GM19035 (cell line): ENCODE results near the gene BTBD3.

Experiments
- ATAC-seq: cut with Tn5 transposase; IDR thresholded peaks from one replicate; pipeline ENCODE4 v1.9.1; 2021; ENCODE audit not compliant: unreplicated experiment

BTBD3 gene

GRCh38 chr20:11912659-11913415, 4.9 kb upstream of the BTBD3 start:
- ATAC-seq: no peak

- ATAC-seq: no peak
Measured at GRCh38 chr20:11918391-11918845, 725 bp downstream of the BTBD3 start.

- ATAC-seq: no peak
Measured at GRCh38 chr20:11918981-11919380, 1.3 kb downstream of the BTBD3 start.

- no peak for ATAC-seq
Measured at GRCh38 chr20:11919581-11919980, 1.9 kb downstream of the BTBD3 start.

- ATAC-seq: no peak
Measured at GRCh38 chr20:11920083-11920482, 2.4 kb downstream of the BTBD3 start.

- ATAC-seq: no peak
Measured at GRCh38 chr20:11921321-11921720, 3.6 kb downstream of the BTBD3 start.

- ATAC-seq: no peak
Measured at GRCh38 chr20:11922561-11922960, 4.9 kb downstream of the BTBD3 start.

- no peak for ATAC-seq
Measured at GRCh38 chr20:11924923-11925322, 7.2 kb downstream of the BTBD3 start.

- ATAC-seq: no peak
Measured at GRCh38 chr20:11926292-11926998, 8.8 kb downstream of the BTBD3 start.

GRCh38 chr20:11929947-11930346, 12.3 kb downstream of the BTBD3 start:
- ATAC-seq: no peak

- ATAC-seq: no peak
Measured at GRCh38 chr20:11935212-11936154, 17.8 kb downstream of the BTBD3 start.

GRCh38 chr20:11936157-11936556, 18.5 kb downstream of the BTBD3 start:
- ATAC-seq: no peak

- no peak for ATAC-seq
Measured at GRCh38 chr20:11937230-11937629, 19.5 kb downstream of the BTBD3 start.

GRCh38 chr20:11941593-11942246, 24.0 kb downstream of the BTBD3 start:
- no peak for ATAC-seq

GRCh38 chr20:11943778-11944177, 26.1 kb downstream of the BTBD3 start:
- no peak for ATAC-seq

- no peak for ATAC-seq
Measured at GRCh38 chr20:11948806-11949205, 31.1 kb downstream of the BTBD3 start.

- ATAC-seq: no peak
Measured at GRCh38 chr20:11949711-11950110, 32.0 kb downstream of the BTBD3 start.

GRCh38 chr20:11951696-11952095, 34.0 kb downstream of the BTBD3 start:
- ATAC-seq: no peak

- no peak for ATAC-seq
Measured at GRCh38 chr20:11952639-11953038, 34.9 kb downstream of the BTBD3 start.

- no peak for ATAC-seq
Measured at GRCh38 chr20:11957911-11958310, 40.2 kb downstream of the BTBD3 start.

- ATAC-seq: no peak
Measured at GRCh38 chr20:11958855-11959254, 41.2 kb downstream of the BTBD3 start.
